ENCODE measurements around the gene CMIP. TPM values are rescaled to one million over a fixed set of nuclear protein-coding genes. Genes with fewer than 3 reads are reported as not detected.

Gene CMIP
- total RNA-seq, 2 donors from 2014 or later, result 30.1 to 95.1 TPM

GRCh38 chr16:81729451-81729850 is 284.8 kb downstream of the CMIP start:
- no peak for DNase-seq (ENCODE audit: low spot score)
- TF ChIP-seq, protein P1, sequence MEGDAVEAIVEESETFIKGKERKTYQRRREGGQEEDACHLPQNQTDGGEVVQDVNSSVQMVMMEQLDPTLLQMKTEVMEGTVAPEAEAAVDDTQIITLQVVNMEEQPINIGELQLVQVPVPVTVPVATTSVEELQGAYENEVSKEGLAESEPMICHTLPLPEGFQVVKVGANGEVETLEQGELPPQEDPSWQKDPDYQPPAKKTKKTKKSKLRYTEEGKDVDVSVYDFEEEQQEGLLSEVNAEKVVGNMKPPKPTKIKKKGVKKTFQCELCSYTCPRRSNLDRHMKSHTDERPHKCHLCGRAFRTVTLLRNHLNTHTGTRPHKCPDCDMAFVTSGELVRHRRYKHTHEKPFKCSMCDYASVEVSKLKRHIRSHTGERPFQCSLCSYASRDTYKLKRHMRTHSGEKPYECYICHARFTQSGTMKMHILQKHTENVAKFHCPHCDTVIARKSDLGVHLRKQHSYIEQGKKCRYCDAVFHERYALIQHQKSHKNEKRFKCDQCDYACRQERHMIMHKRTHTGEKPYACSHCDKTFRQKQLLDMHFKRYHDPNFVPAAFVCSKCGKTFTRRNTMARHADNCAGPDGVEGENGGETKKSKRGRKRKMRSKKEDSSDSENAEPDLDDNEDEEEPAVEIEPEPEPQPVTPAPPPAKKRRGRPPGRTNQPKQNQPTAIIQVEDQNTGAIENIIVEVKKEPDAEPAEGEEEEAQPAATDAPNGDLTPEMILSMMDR (IDR thresholded peaks at IDR 0.05), result no peak
- no peak for TF ChIP-seq POLR2AphosphoS5 (IDR thresholded peaks at IDR 0.05)
- TF ChIP-seq POLR2A (IDR thresholded peaks at IDR 0.05), result no peak
- H3K4me1 ChIP-seq (replicated peaks), result peaks cover 4% of the 10 kb centered on the region
- H3K36me3 ChIP-seq, result no peaks in the 10 kb centered on the region
- no peaks in the 10 kb centered on the region for H3K9me3 ChIP-seq
- no peak overlapping the region for H3K4me3 ChIP-seq
- intact Hi-C loops (cut with DNase I), result no loop called here
- no peak overlapping the region for H3K27ac ChIP-seq
- H3K27me3 ChIP-seq (replicated peaks; ENCODE audit: insufficient read depth), result no peaks in the 10 kb centered on the region
- WGBS, result 92% methylated on average over 16 of the region's 16 CpGs

- Histone ChIP-seq H3K27ac (peak overlapping the region in 1 of 2 donors; percentile 33), H3K9me3 (no peaks in the 10 kb centered on the region), H3K27me3 (replicated peaks; ENCODE audit: insufficient read depth) (no peaks in the 10 kb centered on the region), H3K4me3 (peak overlapping the region; percentile 21 to 24), H3K36me3 (no peaks in the 10 kb centered on the region), H3K4me1 (replicated peaks) (peaks cover 4% of the 10 kb centered on the region)
- WGBS, result 14% methylated on average over 39 of the region's 47 CpGs
- intact Hi-C loops (cut with DNase I), result loop anchor here (10.0 kb wide), 1 partner anchor 526 kb away; no protein-coding TSS in a partner anchor
- TF ChIP-seq POLR2AphosphoS5 (IDR thresholded peaks at IDR 0.05) (peak; percentile 39), POLR2A (IDR thresholded peaks at IDR 0.05) (no peak)
- TF ChIP-seq, protein P1 (IDR thresholded peaks at IDR 0.05), result peak in 3 of 4 experiments; percentile 11 to 71 (median 37)
- DNase-seq (ENCODE audit: low spot score), result peak; percentile 74
These were observed 285.8 kb downstream of the CMIP start for GRCh38 chr16:81730090-81731051.

GRCh38 chr16:81731649-81732048 is 287.0 kb downstream of the CMIP start:
- Histone ChIP-seq H3K9me3 (no peaks in the 10 kb centered on the region), H3K27ac (no peak overlapping the region), H3K27me3 (replicated peaks; ENCODE audit: insufficient read depth) (no peaks in the 10 kb centered on the region), H3K36me3 (no peaks in the 10 kb centered on the region), H3K4me3 (no peak overlapping the region), H3K4me1 (replicated peaks) (peaks cover 4% of the 10 kb centered on the region)
- TF ChIP-seq, protein P1 (IDR thresholded peaks at IDR 0.05), result no peak
- TF ChIP-seq POLR2A (IDR thresholded peaks at IDR 0.05), result no peak
- no peak for TF ChIP-seq POLR2AphosphoS5 (IDR thresholded peaks at IDR 0.05)
- WGBS, result 92% methylated on average over 8 of the region's 8 CpGs
- no peak for DNase-seq (ENCODE audit: low spot score)
- intact Hi-C loops (cut with DNase I), result loop anchor here (10.0 kb wide), 1 partner anchor 527 kb away; no protein-coding TSS in a partner anchor

- Histone ChIP-seq H3K27me3 (replicated peaks; ENCODE audit: insufficient read depth) (no peaks in the 10 kb centered on the region), H3K27ac (no peak overlapping the region), H3K9me3 (no peaks in the 10 kb centered on the region), H3K4me3 (no peak overlapping the region), H3K36me3 (no peaks in the 10 kb centered on the region), H3K4me1 (replicated peaks) (peaks cover 4% of the 10 kb centered on the region)
- intact Hi-C loops (cut with DNase I), result loop anchor here (10.0 kb wide), 1 partner anchor 528 kb away; no protein-coding TSS in a partner anchor
- no peak for TF ChIP-seq POLR2AphosphoS5 (IDR thresholded peaks at IDR 0.05)
- no peak for TF ChIP-seq POLR2A (IDR thresholded peaks at IDR 0.05)
- TF ChIP-seq, protein P1 (IDR thresholded peaks at IDR 0.05), result no peak
- WGBS, result 100% methylated on average over 1 of the region's 1 CpG
- no peak for DNase-seq (ENCODE audit: low spot score)
These were observed 288.1 kb downstream of the CMIP start for GRCh38 chr16:81732699-81733098.

Measured in prostate gland (tissue), 2 donors.